HG02588 (cell line): Measurements from ENCODE around the gene HSF2BP.
"Not testable (repeated sequence)": the region's sequence is repeated elsewhere in the genome, so short reads cannot be mapped to it uniquely, and the experiment has no call there.

Experiments
- ATAC-seq: cut with Tn5 transposase; IDR thresholded peaks from one replicate; pipeline ENCODE4 v1.9.1; 2021; ENCODE audit warnings: mild to moderate bottlenecking, moderate library complexity; ENCODE audit not compliant: unreplicated experiment

Gene HSF2BP

GRCh38 chr21:43659136-43660000, at the start of gene HSF2BP, which contains the start of gene RRP1B:
Gene HSF2BP, minus strand, starts transcription at chr21:43659488. Its CDS starts 1,392 bp downstream, at chr21:43658096.
Gene RRP1B, plus strand, starts transcription at chr21:43659560. Its CDS starts 105 bp downstream, at chr21:43659665.
- ATAC-seq = peak; percentile 73

DNA sequence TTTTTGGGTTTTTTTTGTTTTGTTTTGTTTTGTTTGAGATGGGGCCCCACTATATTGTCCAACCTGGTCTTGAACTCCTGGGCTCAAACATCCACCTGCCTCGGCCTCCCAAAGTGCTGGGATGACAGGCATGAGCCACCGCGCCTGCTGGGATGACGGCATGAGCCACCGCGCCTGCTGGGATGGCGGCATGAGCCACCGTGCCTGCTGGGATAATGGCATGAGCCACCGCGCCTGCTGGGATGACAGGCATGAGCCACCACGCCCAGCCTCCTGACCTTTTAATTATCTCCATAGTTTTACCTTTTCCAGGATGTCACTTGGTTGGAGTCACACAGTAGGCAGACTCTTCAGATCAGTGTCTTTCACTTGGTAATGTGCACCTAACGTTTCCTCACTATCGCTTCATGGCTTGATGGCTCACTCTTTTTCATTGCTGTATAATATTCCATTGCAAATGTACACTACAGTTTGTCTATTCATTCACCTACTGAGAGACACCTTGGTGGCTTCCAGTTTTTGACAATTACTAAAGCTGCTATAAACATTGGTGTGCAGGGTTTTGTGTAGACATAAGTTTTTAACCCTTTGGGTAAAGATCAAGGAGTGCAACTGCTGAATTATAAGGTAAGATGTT, 49.6 kb upstream of the HSF2BP start:
- no peak for ATAC-seq

DNA sequence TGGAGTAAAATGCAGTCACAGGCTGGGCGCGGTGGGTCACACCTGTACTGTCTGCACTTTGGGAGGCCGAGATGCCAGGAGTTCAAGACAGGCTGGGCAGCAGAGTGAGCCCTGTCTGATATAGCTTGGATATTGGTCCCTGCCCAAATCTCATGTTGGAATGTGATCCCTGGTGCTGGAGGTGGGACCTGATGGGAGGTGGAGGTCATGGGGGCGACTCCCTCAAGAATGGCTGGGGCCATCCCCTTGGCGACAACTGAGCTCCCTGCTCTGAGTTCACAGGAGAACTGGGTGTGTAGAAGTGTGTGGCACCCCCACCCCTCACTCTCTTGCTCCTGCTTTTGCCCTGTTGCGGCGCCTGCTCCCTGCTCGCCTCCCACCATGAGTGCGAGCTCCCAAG, 48.2 kb upstream of the HSF2BP start:
- no peak for ATAC-seq

GRCh38 chr21:43703035-43703880, 44.0 kb upstream of the HSF2BP start:
- ATAC-seq = no peak

GRCh38 chr21:43702785-43703034, 43.4 kb upstream of the HSF2BP start:
- ATAC-seq = no peak

- ATAC-seq = no peak
Observed at GRCh38 chr21:43701936-43702784, 42.9 kb upstream of the HSF2BP start.

GRCh38 chr21:43699933-43700599, 40.8 kb upstream of the HSF2BP start:
- no peak for ATAC-seq

- ATAC-seq = not testable (repeated sequence)
Observed at GRCh38 chr21:43699492-43699777, 40.1 kb upstream of the HSF2BP start.

GRCh38 chr21:43697758-43698643, 38.7 kb upstream of the HSF2BP start:
- no peak for ATAC-seq

- ATAC-seq = no peak
Observed at GRCh38 chr21:43696214-43696613, 36.9 kb upstream of the HSF2BP start.

DNA sequence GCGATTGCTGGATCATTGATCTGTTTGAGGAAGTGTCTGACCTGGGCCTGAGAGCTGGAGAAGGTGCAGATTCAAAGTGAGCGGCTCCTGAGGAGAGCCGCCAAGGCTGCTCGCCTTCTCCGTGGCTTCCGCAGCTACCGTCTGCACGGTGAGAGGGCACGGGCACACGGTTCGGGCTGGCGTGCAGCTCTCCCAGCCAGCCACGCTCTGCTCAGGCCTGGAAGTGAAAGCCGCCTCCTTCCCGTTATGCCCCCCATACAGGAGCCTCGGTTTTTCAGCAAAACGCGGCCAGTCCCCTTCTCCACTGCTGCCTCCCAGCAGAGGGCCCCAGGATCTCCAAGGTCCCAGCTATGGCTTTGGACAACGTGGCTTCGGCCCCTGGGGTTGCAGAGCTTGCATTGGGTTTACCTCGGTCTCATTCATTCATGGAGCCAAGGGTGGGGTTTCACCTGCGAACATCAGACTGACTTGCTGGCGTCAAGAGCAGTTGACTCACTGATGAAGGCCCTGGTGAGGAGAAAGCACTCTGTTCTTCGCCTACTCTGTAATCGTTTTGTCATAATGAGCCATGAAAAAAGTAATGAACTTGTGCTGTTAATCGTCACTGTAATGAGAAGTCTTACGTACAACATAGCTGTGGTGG, 35.3 kb upstream of the HSF2BP start:
- ATAC-seq = no peak

GRCh38 chr21:43693981-43694380, 34.7 kb upstream of the HSF2BP start:
- ATAC-seq = no peak

- ATAC-seq = no peak
Observed at GRCh38 chr21:43692949-43693348, 33.7 kb upstream of the HSF2BP start.

DNA sequence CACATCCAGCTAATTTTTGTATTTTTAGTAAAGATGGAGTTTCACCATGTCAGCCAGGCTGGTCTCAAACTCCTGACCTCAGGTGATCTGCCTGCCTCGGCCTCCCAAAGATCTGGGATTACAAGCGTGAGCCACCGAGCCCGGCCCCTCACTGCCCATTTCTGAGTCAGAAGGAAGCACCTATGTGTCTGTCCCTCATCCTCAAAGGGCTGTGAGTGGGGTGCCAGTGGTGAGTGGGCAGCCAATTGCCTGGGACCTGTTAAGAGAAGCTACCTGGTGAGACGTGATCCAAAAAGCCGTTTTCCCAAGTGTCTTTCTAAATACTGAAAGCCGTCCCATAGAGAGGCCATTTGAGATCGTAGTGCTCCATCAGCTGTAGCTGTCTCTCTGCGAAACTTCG, 32.5 kb upstream of the HSF2BP start:
- ATAC-seq = no peak

- ATAC-seq = no peak
Observed at GRCh38 chr21:43691086-43691795, 32.0 kb upstream of the HSF2BP start.

DNA sequence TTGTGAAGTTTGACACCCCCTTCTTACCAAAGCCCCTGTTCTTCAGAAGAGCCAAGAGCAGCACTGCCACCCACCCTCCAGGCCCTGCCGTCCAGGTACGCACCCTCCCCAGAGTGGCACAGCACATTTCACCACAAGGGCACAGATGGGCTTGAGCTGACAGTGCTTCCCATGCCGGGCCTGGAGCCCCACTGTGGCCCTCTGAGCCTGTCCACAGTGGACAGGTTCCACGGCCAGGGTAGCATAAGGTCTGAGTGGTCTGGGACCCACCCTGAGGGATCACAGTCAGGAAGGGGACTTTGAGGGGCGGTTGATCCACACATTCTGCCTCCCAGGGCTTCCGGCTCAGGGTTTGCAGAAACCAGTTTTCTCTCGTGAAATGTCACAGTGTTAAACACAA, 31.1 kb upstream of the HSF2BP start:
- no peak for ATAC-seq

- ATAC-seq = no peak
Observed at GRCh38 chr21:43689556-43690337, 30.5 kb upstream of the HSF2BP start.
